Fibroblast of lung (primary cell): Measurements from ENCODE around the gene XRCC1.

Source experiments
- CTCF ChIP-seq, 2 donors: IDR thresholded peaks in 1 of 2; conservative IDR thresholded peaks in 1 of 2; 1 replicate in 1 of 2; 2 replicates in 1 of 2; pipeline ENCODE4 v1.5.1; 2011 to 2012; ENCODE audit warnings: low read length in 2 of 2, control low read depth in 1 of 2, inconsistent platforms in 1 of 2, low read depth in 1 of 2, mild to moderate bottlenecking in 1 of 2
- EZH2 ChIP-seq: IDR thresholded peaks from 2 replicates; pipeline ENCODE4 v1.5.1; 2012; ENCODE audit warnings: low read length, control low read depth, mild to moderate bottlenecking; ENCODE audit errors: missing control alignments

- no peak for TF ChIP-seq CTCF (conservative IDR thresholded peaks at IDR 0.05 in 1 of 2, IDR thresholded peaks at IDR 0.05 in 1 of 2; ENCODE audit: low read depth in 1 of 2, low read length in 2 of 2)
- no peak for TF ChIP-seq EZH2
Measured at GRCh38 chr19:43511324-43511723, 64.0 kb downstream of the XRCC1 start.
